K562 (cell line): ENCODE measurements around the gene GRIN2D.

ENCODE experiments used
- BACH1 ChIP-seq: fragments of 200-800 bp; sonication (Bioruptor generic); IDR thresholded peaks from 2 replicates; pipeline ENCODE4 v1.6.1; 2016; ENCODE audit warnings: missing genetic modification characterization, missing compliant biosample characterization
- BDP1 ChIP-seq: IDR thresholded peaks from 3 replicates; pipeline ENCODE4 v1.6.1; 2011; ENCODE audit not compliant: insufficient read length, insufficient read depth
- CHD4 ChIP-seq: fragments of 200-600 bp; sonication (generic); IDR thresholded peaks from 3 replicates; pipeline ENCODE4 v1.6.1; 2012; ENCODE audit warnings: low read depth, mild to moderate bottlenecking, mixed read lengths, low read length, inconsistent platforms; ENCODE audit not compliant: insufficient read depth, insufficient replicate concordance, poor library complexity, severe bottlenecking
- CTCF ChIP-seq, 3 experiments: IDR thresholded peaks in 2 of 3; conservative IDR thresholded peaks in 1 of 3; 2 replicates each; pipeline ENCODE4 v1.5.1; 2011 to 2012; ENCODE audit warnings: low read length in 3 of 3, mild to moderate bottlenecking in 3 of 3, control low read depth in 2 of 3, improper control_type of control experiment in 1 of 3, inconsistent platforms in 1 of 3, low read depth in 1 of 3, mixed read lengths in 1 of 3, moderate library complexity in 1 of 3; ENCODE audit not compliant: insufficient read depth in 2 of 3
- MTA2 ChIP-seq: fragments of 450-650 bp; IDR thresholded peaks from 2 replicates; pipeline ENCODE4 v1.6.1; 2016; ENCODE audit warnings: low read depth
- POLR2G ChIP-seq: fragments of 200-400 bp; formaldehyde crosslinking; IDR thresholded peaks from 2 replicates; pipeline ENCODE4 v1.6.1; 2017; ENCODE audit warnings: low read depth, mild to moderate bottlenecking, antibody characterized with exemption, low read length, moderate library complexity
- PRMT5 ChIP-seq: sonication (generic); formaldehyde crosslinking; IDR thresholded peaks from 2 replicates; pipeline ENCODE4 v1.5.0; 2020; ENCODE audit warnings: missing genetic modification reagents
- SMARCA4 ChIP-seq: fragments of 450-650 bp; IDR thresholded peaks from 2 replicates; pipeline ENCODE4 v1.6.1; 2016
- TSC22D4 ChIP-seq: fragments of 450-650 bp; IDR thresholded peaks from 2 replicates; pipeline ENCODE4 v1.6.1; 2016; ENCODE audit warnings: missing genetic modification characterization, missing biosample characterization, control low read depth

- TF ChIP-seq TSC22D4 (tag), result no peak
- TF ChIP-seq BACH1 (tag), result no peak
- TF ChIP-seq CTCF (IDR thresholded peaks at IDR 0.05 in 2 of 3, conservative IDR thresholded peaks at IDR 0.05 in 1 of 3; ENCODE audit: insufficient read depth in 2 of 3, low read depth in 1 of 3, low read length in 3 of 3), result no peak
- no peak for TF ChIP-seq BDP1
- no peak for TF ChIP-seq SMARCA4
- no peak for TF ChIP-seq CHD4
- no peak for TF ChIP-seq POLR2G
- TF ChIP-seq MTA2, result no peak
- no peak for TF ChIP-seq PRMT5 (CRISPR knock-in tag)
Observed at GRCh38 chr19:48371367-48371766, 22.1 kb upstream of the GRIN2D start.
